ENCODE results near the gene PARD3.

- TF ChIP-seq EZH2phosphoT487 (IDR thresholded peaks at IDR 0.05; ENCODE audit: borderline replicate concordance, low read length) (no peak), CTCF (IDR thresholded peaks at IDR 0.05; ENCODE audit: low read depth, low read length, poor library complexity, severe bottlenecking) (no peak)
Observed at GRCh38 chr10:34124522-34125035, 690.5 kb downstream of the PARD3 start.
